ENCODE results near the gene PDGFD.

The PDGFD gene

DNA sequence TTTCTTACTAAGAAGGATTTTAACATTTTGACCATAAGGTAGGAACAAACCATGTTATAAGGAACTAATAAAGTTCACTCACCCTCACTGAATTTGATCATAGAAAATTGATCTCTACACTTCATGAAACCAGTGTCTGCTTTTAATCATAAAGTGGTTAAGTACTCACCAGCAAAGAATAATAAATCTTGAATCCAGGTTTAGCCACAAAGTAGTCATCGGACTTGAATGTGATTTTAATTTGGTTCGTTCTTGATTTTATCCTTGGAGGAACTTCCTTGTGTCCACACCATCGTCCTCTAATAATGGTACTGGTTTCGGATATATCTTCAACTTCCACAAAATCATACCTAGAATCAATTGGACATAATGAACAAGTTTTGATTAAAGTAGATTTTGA is 168.1 kb downstream of the PDGFD start:
- DNase-seq: no peak

- no peak for DNase-seq
Measured at GRCh38 chr11:103994518-103994917, 169.4 kb downstream of the PDGFD start.

- DNase-seq: no peak
Measured at GRCh38 chr11:103994094-103994493, 169.9 kb downstream of the PDGFD start.

DNA sequence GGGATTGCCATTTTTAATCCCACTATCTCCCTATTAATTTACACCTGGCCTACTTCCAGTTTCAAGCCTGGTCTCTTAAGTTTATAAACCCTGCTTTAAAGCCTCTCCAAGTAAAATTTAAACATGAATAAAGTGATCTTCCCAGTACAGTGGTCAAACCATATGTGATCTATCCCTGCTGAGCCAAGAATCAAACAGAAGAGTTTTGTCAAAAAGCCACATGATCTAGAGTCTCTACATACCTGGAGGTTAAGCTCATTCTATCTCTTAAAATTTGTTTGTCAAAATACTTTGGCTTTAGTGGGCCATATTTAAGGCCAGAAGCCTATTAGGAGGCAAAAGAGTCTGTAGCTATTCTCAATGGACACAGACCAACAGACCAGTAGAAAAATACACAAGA is 170.4 kb downstream of the PDGFD start:
- no peak for DNase-seq

- no peak for DNase-seq
Measured at GRCh38 chr11:103988595-103988969, 175.4 kb downstream of the PDGFD start.

- DNase-seq: no peak
Measured at GRCh38 chr11:103987629-103988594, 176.0 kb downstream of the PDGFD start.

DNA sequence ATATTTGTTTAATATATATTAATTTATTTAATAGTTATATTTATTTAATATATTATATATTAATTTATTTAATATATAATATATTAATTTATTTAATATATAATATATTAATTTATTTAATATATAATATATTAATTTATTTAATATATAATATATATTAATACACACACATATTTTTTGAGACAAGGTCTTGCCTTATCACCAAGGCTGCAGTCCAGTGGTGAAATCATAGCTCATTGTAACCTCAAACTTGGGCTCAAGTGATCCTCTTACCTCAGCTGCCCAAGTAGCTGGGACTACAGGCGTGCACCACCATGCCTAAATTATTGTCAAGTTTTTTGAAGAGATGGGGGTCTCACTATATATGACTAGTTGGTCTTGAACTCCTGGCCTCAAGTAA is 178.9 kb downstream of the PDGFD start:
- DNase-seq: no peak

DNA sequence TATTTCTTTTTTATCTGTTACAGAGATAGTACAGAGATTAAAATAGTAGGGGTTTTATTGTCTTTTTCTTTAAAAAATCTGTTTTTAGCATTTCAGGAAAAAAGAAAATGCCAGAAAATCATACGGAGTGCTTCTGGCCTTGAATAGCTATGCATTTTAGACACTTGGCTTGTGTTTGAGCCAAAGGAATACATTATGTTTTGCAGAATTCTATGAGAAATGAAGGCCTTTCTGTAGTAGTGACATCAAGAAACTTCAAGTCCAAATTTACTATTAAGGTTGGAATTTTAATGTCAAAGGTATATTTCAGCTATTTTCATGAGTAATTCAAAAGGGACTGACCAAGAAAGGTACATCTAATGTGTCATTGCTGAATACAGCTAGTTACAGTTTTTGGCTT is 183.8 kb downstream of the PDGFD start:
- no peak for DNase-seq

GRCh38 chr11:103978616-103979595 is 185.0 kb downstream of the PDGFD start:
- no peak for DNase-seq

DNA sequence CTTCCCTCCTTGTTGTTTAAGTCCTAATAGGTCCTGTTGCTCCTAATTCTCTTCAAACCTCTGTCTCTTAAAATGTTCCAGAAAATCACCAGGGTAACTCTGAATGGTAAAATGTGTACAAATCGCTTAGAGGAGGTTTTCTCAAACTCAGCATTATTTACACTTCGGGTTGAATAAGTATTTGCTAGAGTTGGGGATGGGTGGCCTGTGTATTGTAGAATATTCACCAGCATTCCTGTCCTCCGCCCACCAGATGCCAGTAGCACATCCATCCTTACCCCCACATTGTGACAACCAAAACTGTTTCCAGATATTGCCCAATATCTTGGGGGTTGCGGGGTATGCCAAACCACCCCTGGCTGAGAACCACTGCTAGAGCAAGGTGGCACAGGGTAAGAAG is 191.9 kb downstream of the PDGFD start:
- DNase-seq: no peak

GRCh38 chr11:103970701-103971249 is 193.2 kb downstream of the PDGFD start:
- no peak for DNase-seq

DNA sequence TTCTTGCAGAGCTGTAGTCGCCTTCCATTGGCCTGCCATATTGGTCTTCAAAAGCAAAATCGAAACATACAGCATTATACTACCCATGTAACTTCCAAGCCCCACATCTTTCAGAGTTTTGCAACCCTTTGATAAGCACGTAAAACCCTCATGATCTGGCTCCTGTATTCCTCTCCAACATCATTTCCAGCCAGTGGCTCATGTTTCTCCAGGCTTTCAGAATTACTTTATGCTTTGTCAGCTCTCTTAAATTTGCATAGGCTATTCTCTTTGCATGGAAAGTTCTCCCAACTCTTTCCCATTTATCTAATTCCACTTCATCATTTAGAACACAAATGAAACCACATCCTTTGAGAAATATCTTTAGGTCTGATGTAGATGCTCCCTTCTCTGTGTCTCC is 195.3 kb downstream of the PDGFD start:
- DNase-seq: no peak

DNA sequence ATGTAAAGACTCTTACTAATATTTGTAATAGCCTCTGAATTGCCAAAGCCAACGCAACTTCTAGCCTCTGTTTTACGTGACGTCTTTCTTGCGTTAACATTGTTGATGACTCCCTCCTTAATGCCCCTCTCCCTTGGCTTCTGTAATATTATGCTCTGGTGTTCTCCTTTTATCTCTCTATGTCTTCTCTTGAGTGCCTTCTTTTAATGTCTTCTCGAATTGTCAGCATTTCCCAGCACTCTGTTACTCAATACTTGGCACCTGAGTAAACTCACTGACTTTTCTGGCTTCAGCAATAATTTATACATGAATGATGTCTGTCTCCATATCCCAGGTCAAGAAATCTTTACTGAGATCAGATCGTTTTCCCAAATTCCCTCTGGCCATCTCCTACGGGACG is 196.0 kb downstream of the PDGFD start:
- DNase-seq: no peak

DNA sequence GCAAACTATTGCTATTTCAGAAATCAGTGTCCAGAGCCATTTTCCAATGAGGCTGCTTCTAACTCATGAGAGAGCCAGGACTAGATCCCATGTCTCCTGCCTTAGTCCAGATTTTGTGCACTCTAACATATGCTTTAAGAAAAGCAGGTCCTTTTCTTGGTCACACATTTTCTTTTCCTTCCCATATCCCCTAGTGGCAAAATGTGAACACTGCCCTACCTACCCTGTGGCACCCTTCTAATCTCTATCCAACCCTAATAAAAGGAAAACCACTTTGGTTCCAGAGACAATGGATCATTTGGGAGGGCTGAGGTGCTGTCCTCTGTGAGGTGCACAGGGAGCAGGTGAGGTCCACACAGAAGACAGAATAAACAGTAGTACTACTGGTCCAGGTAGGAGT is 199.6 kb downstream of the PDGFD start:
- no peak for DNase-seq

GRCh38 chr11:103963648-103964047 is 200.3 kb downstream of the PDGFD start:
- DNase-seq: no peak

DNA sequence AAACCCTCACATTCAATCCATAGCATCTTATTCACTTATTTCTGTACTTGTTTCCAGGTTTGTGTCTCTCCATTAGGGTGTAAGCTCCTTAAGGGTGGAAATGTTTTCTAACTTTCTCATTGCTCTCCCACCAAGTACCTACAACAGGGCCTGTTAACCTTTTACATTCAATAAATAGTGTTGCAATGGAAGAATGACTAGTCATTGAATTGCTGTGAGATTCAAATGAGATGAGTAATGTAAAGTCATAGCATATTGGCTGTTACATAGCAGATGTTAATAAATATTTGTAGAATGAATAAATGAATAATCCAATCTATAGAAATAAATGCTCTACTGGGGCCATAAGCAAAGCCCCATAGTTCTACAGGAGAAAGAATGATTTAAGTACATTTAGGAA is 202.9 kb downstream of the PDGFD start:
- DNase-seq: no peak

GRCh38 chr11:103960108-103960507 is 203.8 kb downstream of the PDGFD start:
- DNase-seq: no peak

DNA sequence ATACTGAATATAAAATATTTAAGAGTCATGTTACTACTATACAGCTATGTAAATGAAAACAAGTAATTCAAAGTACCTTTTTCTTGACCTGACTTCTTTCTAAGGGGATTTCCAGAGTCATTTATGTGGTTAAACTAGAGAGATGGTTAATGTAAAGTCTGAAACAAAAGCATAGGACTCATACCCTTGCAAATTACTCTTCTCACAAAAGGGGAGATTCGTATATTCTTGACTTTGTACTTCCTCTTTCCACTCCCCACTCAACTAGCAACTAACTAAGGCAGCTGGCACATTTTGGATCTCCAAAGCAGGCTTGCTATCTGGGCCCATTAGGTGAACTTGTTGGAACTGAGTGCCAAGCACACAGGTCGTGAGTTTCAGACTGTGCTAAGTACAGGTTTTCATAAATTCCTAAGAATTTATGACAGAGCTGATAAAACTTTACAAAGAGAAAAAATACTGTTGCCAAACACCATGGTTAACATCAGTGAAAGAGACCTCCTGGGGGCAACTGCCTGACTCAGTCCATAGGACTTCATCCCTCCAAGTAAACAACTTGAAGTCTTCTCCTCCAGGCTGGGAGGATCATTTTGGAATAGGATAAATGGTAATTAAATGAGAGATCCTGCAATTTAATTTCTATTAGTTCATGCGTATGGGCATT is 204.5 kb downstream of the PDGFD start:
- no peak for DNase-seq

GRCh38 chr11:103958475-103959215 is 205.3 kb downstream of the PDGFD start:
- no peak for DNase-seq

DNA sequence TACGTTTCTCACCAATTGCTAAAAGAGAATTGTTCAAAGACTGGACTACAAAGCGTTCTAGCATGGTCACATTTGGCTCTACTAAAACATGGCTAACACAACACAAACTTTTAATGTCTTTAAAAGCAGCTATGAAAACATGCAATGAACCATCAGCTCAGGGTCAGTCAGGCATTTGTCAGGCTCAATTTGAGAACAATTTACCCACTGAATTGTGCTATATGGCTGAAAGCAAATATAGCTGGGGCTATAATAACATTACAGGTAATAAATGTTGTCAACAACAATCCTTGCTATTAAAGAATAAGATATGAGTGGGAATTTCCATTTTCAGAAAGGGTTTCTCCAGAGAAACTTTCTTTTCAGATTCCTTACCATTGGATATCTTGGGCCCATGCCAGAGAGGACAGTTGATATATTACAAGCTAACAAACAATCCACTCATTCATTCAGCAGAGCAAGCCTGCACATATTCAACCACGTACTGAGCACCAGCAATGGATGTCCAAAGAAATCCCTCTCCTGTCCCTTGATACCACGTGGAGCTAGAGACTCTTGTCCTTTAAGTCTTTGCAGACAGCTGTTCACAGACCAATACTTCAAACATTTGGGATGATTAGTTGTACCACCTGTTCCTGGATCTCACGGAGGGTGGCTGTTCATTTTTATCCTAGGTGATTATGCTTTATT is 210.0 kb downstream of the PDGFD start:
- no peak for DNase-seq

- no peak for DNase-seq
Measured at GRCh38 chr11:103949781-103950180, 214.2 kb downstream of the PDGFD start.

Data from activated gamma-delta T cell treated with Interleukin-2 at 50 U/mL for 16 hours (primary cell).